Stimulated activated CD8-positive, alpha-beta memory T cell treated with anti-CD3 and anti-CD28 coated beads, Interleukin-12 subunit alpha, Interleukin-12 subunit beta, amount 100 ng/mL, for 1 hour (primary cell): ENCODE results near the gene MTHFD1L.

Experiments
- DNase-seq: peaks from one replicate; pipeline ENCODE4 v3.0.0-alpha.2; 2020; ENCODE audit warnings: low read depth

Gene MTHFD1L

DNA sequence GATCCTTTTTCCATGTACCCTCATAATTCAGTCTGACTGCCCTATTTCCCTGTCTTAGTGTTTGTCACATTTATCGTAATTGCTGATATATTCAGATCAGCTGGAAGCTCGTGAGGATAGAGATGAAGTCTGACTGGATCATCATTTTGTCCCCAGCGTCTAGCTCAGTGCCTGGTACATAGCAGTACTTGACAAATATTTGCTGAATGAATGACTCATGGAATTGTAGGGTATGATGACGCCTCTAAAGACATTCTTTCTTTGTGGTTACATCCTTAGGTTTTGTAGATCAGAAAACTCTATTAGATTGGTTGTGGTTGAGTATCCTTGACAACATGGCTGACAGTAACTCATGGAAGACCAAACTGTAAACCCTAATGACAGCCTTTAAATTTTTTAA lies 68.9 kb downstream of the MTHFD1L start:
- DNase-seq = no peak

GRCh38 chr6:150936021-150936555 lies 70.6 kb downstream of the MTHFD1L start:
- DNase-seq = no peak

DNA sequence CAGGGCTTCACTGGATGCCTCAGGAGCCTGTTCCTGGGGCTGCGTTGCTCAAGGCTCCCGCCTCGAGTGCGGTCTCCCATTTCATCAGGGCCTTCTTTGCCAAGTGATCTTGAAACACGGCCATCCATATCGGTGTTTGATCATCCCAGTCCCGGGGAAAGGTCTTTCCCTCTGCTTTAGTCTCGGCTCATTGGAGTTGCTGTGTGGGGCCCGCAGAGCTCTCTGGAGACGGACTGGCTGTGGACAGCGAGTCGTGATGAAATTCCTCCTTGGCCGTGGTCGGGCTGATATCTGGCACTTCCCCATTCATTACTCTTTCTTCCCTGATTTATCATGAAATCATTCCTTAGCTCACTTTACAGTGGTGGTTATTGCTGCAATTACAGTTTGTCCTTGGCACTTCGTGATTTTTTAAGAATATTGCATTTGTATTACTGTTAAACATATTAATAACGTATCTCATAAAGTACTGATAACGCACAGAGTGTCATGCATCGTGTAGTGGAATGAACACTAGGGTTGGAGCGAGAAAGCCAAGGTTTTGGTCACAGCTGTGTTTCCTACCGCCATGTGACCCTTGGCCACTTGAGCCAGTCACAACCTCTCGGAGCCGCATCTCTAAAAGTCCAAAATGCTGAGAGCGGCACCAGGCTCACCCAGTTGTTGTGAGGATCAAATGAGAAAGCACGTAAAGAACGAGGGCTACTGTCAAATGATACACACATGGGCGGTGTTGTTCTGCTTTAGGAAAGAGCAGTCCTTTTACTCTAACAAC lies 71.8 kb downstream of the MTHFD1L start:
- DNase-seq = no peak

- no peak for DNase-seq
Measured at GRCh38 chr6:150939399-150939798, 73.9 kb downstream of the MTHFD1L start.

GRCh38 chr6:150940941-150941340 lies 75.4 kb downstream of the MTHFD1L start:
- DNase-seq = no peak

DNA sequence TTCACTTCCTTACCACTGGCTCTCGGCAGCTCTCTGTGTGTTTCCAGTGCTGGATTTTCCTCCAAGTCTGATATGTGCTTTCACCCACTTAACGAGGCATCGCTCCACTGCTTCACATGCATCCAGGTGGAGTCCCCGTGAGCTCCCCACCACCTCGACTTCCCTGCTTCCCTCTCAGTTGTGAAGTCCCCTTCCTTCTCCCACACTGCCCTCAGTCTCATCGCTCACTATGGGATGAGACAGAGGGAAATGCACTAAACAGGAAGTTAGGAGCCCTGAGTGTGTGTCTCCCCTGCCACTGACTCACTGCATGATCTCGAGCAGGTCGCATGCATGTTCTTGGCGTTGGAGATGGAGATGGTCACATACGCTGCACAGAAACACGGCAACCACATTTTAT lies 84.0 kb downstream of the MTHFD1L start:
- DNase-seq = no peak

GRCh38 chr6:150953851-150954250 lies 88.3 kb downstream of the MTHFD1L start:
- DNase-seq = no peak

- no peak for DNase-seq
Measured at GRCh38 chr6:150959166-150959565, 93.7 kb downstream of the MTHFD1L start.

DNA sequence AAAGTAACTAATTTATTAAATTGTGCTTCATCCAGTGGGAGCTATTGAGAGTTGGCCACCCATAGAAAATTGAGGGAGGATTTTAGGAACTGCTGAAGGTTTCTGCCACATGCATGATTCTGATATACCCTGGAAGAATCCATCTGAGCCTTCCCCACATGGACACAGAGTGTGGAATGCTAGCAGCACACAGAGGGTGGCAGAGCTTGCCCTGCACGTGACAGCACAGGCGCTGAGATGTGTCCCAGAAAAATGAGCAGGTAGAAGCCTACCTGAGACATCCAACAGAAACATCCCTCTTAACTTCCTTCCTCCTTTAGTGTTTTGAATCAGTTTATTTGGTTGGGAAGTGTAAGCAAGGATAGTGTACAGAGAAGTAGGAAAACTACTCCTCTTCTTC lies 96.9 kb downstream of the MTHFD1L start:
- no peak for DNase-seq

DNA sequence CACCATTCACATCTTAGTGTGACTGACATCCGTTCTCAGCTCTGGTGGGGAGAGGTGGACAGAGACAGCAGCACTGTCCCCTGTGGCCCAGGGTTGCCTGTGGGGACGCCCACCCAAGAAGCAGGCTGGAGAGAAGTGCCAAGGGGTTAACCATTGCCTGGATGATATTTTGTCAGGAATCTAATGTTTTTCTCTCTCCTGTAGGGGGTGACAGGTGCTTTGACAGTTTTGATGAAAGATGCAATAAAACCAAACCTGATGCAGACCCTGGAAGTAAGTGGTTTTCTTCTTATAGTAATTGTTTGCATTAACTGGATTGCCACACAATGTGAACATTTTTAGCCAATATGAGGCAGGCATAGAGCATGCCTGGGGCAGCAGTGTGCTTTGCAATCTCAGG lies 99.3 kb downstream of the MTHFD1L start:
- no peak for DNase-seq

DNA sequence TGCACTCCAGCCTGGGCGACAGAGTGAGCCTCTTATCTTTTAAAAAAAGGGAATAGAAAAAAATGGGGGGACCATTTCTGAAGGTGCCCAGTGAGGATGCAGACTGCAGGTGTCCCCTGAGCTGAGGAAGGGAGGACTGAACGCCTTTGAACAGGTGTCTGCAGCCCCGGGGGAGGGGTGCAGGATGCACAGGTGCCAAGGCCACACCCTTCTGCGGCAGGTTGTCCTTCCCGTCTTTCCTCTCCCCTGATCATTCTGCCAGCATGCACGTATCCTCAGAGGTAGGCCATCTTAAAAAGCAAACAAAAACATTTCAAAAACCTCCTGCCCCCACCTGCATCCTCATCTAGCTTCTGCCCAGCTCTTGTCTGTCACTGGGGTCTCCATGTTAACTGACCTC lies 101.3 kb downstream of the MTHFD1L start:
- no peak for DNase-seq

DNA sequence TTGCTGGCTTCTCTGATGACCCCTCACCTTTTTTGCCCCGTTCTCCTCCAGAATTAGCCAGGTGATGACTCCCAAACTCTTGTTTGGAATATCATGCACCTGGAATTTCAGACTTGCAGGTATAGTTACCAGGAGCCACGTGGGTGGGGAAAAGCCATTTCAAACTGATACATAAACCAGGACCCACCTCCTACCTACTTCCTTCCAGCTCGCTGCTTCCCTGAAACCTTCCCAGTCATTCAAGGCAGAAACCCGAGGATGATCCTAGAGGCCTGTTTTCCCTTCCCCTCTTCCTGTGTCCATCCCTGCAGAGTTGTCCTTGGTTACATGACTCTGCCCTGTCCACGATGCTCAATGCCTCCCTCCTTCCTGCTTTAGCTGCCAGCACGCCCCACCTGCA lies 101.9 kb downstream of the MTHFD1L start:
- DNase-seq = no peak

DNA sequence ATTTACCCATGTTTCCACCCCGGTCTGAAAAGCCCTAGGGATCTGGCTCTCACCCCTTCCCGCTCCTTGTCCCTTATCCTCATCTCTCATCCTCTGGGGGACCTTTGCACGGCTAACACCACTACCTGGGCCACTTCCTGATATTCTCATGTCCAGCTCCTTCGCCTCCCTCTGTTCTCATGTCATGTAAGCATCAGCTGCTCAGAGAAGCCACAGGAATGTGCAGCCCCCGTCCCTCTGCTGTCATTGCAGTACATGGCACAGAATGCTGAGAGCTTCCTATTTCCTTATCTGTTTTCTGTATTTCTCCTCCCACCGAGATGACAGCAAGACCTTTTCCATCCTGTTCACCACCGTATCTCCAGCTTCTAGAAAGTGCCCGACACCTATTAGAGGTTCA lies 102.4 kb downstream of the MTHFD1L start:
- DNase-seq = no peak

- no peak for DNase-seq
Measured at GRCh38 chr6:150969901-150970300, 104.4 kb downstream of the MTHFD1L start.

DNA sequence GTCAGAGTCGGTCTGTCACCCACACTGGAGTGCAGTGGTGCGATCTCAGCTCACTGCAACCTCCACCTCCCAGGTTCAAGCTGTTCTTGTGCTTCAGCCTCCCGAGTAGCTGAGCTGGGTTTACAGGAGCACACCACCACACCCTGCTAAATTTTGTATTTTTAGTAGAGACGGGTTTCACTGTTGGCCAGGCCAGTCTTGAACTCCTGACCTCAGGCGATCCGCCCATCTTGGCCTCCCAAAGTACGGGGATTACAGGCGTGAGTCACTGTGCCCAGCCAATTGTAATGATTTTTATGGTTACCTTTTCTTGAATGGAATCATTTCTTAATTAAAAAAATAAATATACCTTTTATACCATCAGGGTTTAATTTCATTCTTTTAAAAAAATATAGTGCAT lies 105.7 kb downstream of the MTHFD1L start:
- DNase-seq = no peak

DNA sequence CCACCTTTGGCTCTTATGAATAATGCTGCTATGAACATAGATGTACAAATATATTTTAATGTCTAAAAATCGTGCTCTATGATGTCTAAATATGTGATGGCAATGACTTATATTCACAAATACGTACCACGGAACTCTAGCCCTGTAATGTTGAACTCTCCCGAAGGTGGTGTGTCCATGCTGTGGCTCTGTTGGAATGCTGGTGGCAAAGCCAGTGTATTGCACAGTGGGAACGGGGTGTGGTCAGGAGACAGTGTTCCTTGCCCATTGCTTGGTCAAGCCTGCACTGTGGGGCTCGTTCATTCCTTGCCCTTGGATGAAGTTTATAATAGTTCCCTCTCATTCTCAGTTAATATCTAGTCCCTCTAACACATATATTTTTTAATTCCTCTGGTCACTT lies 109.6 kb downstream of the MTHFD1L start:
- DNase-seq = no peak

DNA sequence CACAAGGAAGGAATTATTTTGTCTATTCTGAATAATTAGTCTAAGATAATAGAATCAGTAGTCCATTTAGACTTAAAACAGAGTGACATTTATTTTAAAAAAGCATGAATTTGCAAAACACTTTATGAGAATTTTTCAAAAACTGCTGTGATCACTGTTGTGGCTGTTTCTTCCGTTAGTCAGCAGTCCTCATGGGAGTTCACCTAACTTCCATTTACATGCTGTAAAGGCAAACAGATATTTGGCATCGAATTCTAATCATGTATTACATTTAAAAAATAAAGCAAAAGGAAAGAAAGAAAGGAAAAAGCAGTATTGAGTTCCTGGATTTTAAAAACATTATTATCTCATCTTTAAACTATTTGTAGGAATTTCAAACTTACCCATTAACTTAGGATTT lies 111.8 kb downstream of the MTHFD1L start:
- no peak for DNase-seq

- DNase-seq = no peak
Measured at GRCh38 chr6:150978624-150979023, 113.1 kb downstream of the MTHFD1L start.

DNA sequence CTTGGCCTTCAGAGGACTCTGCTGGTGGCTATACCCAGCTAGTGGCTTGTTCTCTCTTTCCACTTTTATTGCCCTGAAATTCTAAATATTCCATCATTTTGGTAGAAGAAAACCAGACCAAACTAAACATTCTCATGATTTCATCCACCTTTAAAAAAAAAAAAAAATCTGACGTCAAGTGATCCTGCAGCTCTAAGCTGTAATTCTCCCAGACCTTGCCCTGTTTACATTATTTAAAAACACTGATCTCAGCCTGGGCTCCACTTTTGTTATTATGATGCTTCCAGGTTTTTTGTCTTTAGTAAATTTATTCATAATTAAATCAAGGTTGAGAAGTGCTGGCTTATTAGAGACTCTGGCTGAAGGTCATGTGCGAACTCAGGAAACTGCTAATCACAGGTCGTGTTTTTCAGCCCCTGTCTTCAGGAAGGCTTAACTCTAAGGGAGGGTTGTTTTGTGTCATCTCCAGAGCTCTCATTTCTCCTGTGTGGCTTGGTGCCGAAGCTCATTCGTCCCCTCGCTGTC lies 114.4 kb downstream of the MTHFD1L start:
- DNase-seq = no peak

DNA sequence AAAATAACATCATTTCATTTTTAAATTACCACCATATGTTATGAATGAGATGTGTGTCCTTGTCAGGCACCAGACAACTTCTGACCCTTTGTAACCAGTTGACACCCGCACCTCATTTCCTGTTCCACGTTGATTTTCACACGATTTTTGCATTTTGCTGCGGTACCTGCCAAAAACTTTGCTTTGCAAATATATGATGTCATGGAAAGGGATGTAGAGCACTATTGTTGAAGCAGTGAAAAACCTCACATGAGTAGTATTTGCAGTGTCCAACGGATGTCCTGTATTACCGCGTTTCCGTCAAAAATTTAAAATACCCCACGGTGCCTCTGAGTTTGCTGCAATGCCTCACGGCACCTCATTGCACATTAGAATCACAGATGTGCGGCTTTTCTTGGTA lies 115.6 kb downstream of the MTHFD1L start:
- DNase-seq = no peak

DNA sequence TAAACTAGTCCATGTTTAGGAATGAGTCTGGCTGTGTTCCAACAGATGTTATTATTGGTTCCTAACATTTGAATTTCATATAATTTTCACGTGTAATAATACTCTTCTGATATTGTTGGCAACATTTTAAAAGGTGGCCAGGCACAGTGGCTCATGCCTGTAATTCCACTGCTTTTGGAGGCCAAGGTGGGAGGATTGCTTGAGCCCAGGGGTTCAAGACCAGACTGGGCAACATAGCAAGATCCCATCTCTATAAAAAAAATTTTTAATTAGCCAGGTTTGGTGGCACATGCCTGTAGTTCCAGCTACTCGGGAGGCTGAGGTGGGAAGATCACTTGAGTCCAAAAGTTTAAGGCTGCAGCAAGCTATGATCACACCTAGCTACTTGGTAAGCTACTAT lies 116.2 kb downstream of the MTHFD1L start:
- no peak for DNase-seq

DNA sequence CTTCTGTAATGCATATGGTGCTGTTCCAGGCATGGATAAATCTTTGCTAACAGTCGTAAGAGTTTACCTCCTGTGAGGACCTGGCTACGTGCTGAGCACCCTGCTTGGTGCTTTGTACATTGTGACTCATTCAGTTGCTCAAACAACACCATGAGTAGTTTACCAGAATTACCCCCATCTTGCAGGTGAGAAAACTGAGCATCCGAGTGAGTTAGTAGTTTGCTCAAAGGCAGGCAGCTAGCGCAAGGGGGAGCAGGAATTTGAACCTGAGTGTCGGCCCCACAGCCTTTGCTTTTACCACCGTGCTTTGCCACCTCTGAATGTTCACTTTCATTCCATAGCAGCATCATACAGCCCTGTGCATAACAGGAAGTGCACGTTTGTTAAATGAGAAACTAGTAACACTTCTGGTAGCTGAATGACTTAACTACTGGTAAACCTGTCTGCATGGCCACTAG lies 121.9 kb downstream of the MTHFD1L start:
- DNase-seq = no peak

DNA sequence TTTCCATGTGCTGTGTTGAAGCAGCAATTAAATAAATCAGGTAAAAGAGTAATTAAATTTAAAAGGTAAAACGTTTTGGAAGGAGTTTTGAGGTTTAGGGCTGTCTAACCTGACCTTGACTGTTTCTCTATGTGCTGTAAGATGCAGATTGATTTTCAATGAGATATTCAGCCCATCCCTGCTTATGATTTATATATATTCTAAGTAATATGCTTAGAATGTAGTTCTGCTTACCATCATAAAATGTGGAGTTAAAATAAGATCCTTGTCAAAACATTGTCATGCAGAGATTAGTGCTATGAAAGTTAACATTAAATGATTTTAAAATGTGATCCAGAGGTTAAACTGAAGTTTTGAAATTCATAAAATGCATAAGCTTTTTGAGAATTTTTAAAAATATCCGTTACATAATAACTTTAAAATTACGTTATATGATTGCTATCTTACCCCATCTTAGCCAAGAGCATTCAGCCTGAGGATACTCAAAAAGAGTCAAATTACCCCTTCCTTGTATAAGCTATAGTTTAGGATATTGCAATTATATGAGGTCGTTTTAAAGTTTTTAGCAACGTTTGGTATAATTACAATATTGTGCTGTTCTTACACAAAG lies 122.5 kb downstream of the MTHFD1L start:
- DNase-seq = no peak
